Heart left ventricle (tissue), 16 donors: ENCODE measurements around the gene SRSF12. TPM values are rescaled to one million over a fixed set of nuclear protein-coding genes. Genes with fewer than 3 reads are reported as not detected.
A peak's percentile ranks its signal among the peaks of the same experiment; 100 is the strongest.

ENCODE experiments used
- ATAC-seq, 4 donors: fragments of 200-7000 bp; cut with Tn5 transposase; one replicate each; pipeline ENCODE4 v1.9.1; 2020 to 2022; ENCODE audit warnings: moderate library complexity in 4 of 4, mild to moderate bottlenecking in 3 of 4, moderate number of reproducible peaks in 1 of 4
- DNase-seq, 5 donors: peaks; one replicate each; pipeline ENCODE4 v3.0.0-alpha.2; 2020
- H3K27ac ChIP-seq, 12 donors: fragments of 200-600 bp; sonication (generic) in 4 of 12; one replicate each; pipeline versions ENCODE4 v1.5.0 to v1.8.0; 2016 to 2022; ENCODE audit warnings: mild to moderate bottlenecking in 2 of 12
- H3K27me3 ChIP-seq, 9 donors: fragments of 200-600 bp; sonication (generic) in 2 of 9; one replicate each; pipeline versions ENCODE4 v1.5.1 to v1.8.0; 2016 to 2022; ENCODE audit warnings: mild to moderate bottlenecking in 3 of 9
- H3K36me3 ChIP-seq, 9 donors: fragments of 200-600 bp; sonication (generic) in 2 of 9; one replicate each; pipeline versions ENCODE4 v1.5.0 to v1.8.0; 2018 to 2022; ENCODE audit warnings: mild to moderate bottlenecking in 2 of 9
- H3K4me1 ChIP-seq, 12 donors: fragments of 200-600 bp; sonication (generic) in 4 of 12; one replicate each; pipeline versions ENCODE4 v1.5.0 to v1.8.0; 2016 to 2022; ENCODE audit warnings: mild to moderate bottlenecking in 3 of 12
- H3K4me3 ChIP-seq, 12 donors: fragments of 200-600 bp; sonication (generic) in 4 of 12; one replicate each; pipeline versions ENCODE4 v1.5.0 to v1.8.0; 2017 to 2022; ENCODE audit warnings: mild to moderate bottlenecking in 9 of 12, moderate library complexity in 4 of 12
- H3K9me3 ChIP-seq, 12 donors: fragments of 200-600 bp; sonication (generic) in 4 of 12; one replicate each; pipeline versions ENCODE4 v1.5.0 to v1.8.0; 2016 to 2022; ENCODE audit warnings: mild to moderate bottlenecking in 1 of 12
- POLR2A ChIP-seq, 2 donors: fragments of 450-650 bp; IDR thresholded peaks; one replicate each; pipeline ENCODE4 v1.6.1; 2017; ENCODE audit warnings: antibody characterized with exemption in 2 of 2, mild to moderate bottlenecking in 2 of 2, moderate library complexity in 2 of 2
- WGBS, 4 donors: extraction: QIAGEN DNeasy Blood & Tissue Kit in 2 of 4; methylation state at CpG; one replicate each; pipeline versions ENCODE4 v1.1.5 to v1.1.7; 2013 to 2018; 5-methylcytosine and 5-hydroxymethylcytosine counted together
- intact Hi-C, 10 donors: fragments of 100-400 bp; cut with DNase I; formaldehyde crosslinking; loops; one replicate each; pipeline versions ENCODE4 v1.11.1 to v1.14.2; 2022
- polyA plus RNA-seq, 2 donors: library from polyadenylated mRNA; stranded (reverse); fragments of 200-250 nt; gene quantifications; one replicate each; pipeline ENCODE4 v1.2.3, GENCODE V29; 2013
- total RNA-seq, 9 donors: library from RNA; depleted of rRNA in 2 of 9; stranded (reverse); fragments of >200 nt in 2 of 9; fragmentation: NEBNext Ultra II Directional in 3 of 9; extraction: Animal tissue kit (Norgen Biotek cat#: 25700) in 3 of 9; gene quantifications; one replicate each; pipeline versions ENCODE4 v1.1.0 to v1.2.4, GENCODE V29; 2016 to 2023
- TF ChIP-seq, protein P1 (sequence below), 12 donors: fragments of 200-600 bp; sonication (generic) in 4 of 12; IDR thresholded peaks; one replicate each; pipeline versions ENCODE4 v1.5.0 to v1.8.0; 2018 to 2022; ENCODE audit warnings: antibody characterized with exemption in 12 of 12, mild to moderate bottlenecking in 5 of 12
- donor health status: ischemic (EF 13 %, LVEDD 7.1; RV severe dilation, severe dysfunction).
- donor health status: healthy with polysubstance abuse.
- donor health status: DM: no; HTN: yes; CAD: no.
- donor health status: DM: no; HTN: no; CAD: no.
- donor health status: ischemic (EF 25% LVEDD 6.9; RV normal size, moderate dysfunction).
- donor health status: ischemic (EF 25% LVEDD 5.7; RV mildly dilated, moderate dysfunction).
- donor health status: healthy.
- donor health status: DM: yes; HTN: yes; CAD: no.
- donor health status: ischemic (EF 35%, LVEDD 5.7; RV mildly dilated, moderate dysfunction).
- donor health status: nonischemic (EF 11% LVEDD 7.7; RV severe dilation, severe dysfunction).
- donor health status: DM: yes; HTN: yes; CAD: no.
- donor health status: PGD.
- donor health status: ischemic (EF 29% LVEDD 5.4; RV normal size, mild dysfunction).
- donor health status: nonischemic (EF 23%, LVEDD 6.1; RV moderate dilation, normal function).

Gene SRSF12
- total and polyA plus RNA-seq, 11 donors, result 0.14 to 0.48 (median 0.22) TPM; not detected in 5

- Histone ChIP-seq H3K4me1 (peaks cover 0 to 51% (median 38%) of the 10 kb centered on the region in 12 donors), H3K27me3 (no peaks in the 10 kb centered on the region), H3K9me3 (no peaks in the 10 kb centered on the region), H3K36me3 (peaks cover 0 to 48% (median 37%) of the 10 kb centered on the region in 9 donors), H3K27ac (peak overlapping the region in 3 of 12 donors; percentile 19 to 100 (median 34)), H3K4me3 (peak overlapping the region in 6 of 12 donors; percentile 90 to 100 (median 98))
- DNase-seq, result no peak
- TF ChIP-seq, protein P1, sequence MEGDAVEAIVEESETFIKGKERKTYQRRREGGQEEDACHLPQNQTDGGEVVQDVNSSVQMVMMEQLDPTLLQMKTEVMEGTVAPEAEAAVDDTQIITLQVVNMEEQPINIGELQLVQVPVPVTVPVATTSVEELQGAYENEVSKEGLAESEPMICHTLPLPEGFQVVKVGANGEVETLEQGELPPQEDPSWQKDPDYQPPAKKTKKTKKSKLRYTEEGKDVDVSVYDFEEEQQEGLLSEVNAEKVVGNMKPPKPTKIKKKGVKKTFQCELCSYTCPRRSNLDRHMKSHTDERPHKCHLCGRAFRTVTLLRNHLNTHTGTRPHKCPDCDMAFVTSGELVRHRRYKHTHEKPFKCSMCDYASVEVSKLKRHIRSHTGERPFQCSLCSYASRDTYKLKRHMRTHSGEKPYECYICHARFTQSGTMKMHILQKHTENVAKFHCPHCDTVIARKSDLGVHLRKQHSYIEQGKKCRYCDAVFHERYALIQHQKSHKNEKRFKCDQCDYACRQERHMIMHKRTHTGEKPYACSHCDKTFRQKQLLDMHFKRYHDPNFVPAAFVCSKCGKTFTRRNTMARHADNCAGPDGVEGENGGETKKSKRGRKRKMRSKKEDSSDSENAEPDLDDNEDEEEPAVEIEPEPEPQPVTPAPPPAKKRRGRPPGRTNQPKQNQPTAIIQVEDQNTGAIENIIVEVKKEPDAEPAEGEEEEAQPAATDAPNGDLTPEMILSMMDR (IDR thresholded peaks at IDR 0.05), result no peak
- TF ChIP-seq POLR2A (IDR thresholded peaks at IDR 0.05), result no peak
- intact Hi-C loops, result loop anchor here in 9 of 10 donors (5.0 to 10.0 kb wide), 9 partner anchors 47 to 328 kb away; partner anchors contain the start of genes PM20D2 (in 4 of the 9), UBE2J1 (in 3 of the 9) and RRAGD (in 1 of the 9)
- no peak for ATAC-seq
Observed at GRCh38 chr6:89084542-89084941, 33.3 kb downstream of the SRSF12 start.

DNA sequence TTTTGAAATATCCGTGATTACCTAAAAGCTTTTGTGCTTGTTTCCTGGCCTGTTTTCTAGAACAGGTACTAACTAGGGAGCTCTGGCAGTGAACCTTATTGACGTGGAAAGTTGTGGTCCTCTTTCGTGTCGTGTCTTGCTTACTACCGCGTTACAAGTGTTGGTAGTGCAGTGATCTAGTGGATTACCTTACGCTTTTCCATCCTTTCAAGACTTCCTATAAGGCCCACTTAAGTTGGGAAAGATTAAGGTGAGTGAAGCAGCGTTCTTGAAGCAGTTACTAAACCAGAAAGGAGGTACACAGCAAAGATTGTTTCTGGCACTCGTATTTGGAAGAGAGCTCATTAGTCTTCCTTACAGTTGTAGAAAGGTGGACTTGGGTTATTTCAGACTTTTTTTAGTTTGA, 35.4 kb downstream of the SRSF12 start:
- no peaks in the 10 kb centered on the region for H3K9me3 ChIP-seq
- H3K4me3 ChIP-seq, result peak overlapping the region; percentile 33 to 100 (median 93)
- H3K27me3 ChIP-seq, result no peaks in the 10 kb centered on the region
- WGBS, 4 donors, result 0 to 1% (median 1%) methylated on average over 9 of the region's 9 CpGs
- DNase-seq (no peak), ATAC-seq (no peak)
- intact Hi-C loops, result loop anchor here in 9 of 10 donors (5.0 to 10.0 kb wide), 9 partner anchors 45 to 330 kb away; partner anchors contain the start of genes PM20D2 (in 4 of the 9), UBE2J1 (in 3 of the 9) and RRAGD (in 1 of the 9)
- H3K27ac ChIP-seq, result peak overlapping the region; percentile 95 to 100 (median 100)
- no peak for TF ChIP-seq POLR2A (IDR thresholded peaks at IDR 0.05)
- peaks cover 0 to 48% (median 37%) of the 10 kb centered on the region in 9 donors for H3K36me3 ChIP-seq
- peaks cover 0 to 63% (median 34%) of the 10 kb centered on the region in 12 donors for H3K4me1 ChIP-seq

DNA sequence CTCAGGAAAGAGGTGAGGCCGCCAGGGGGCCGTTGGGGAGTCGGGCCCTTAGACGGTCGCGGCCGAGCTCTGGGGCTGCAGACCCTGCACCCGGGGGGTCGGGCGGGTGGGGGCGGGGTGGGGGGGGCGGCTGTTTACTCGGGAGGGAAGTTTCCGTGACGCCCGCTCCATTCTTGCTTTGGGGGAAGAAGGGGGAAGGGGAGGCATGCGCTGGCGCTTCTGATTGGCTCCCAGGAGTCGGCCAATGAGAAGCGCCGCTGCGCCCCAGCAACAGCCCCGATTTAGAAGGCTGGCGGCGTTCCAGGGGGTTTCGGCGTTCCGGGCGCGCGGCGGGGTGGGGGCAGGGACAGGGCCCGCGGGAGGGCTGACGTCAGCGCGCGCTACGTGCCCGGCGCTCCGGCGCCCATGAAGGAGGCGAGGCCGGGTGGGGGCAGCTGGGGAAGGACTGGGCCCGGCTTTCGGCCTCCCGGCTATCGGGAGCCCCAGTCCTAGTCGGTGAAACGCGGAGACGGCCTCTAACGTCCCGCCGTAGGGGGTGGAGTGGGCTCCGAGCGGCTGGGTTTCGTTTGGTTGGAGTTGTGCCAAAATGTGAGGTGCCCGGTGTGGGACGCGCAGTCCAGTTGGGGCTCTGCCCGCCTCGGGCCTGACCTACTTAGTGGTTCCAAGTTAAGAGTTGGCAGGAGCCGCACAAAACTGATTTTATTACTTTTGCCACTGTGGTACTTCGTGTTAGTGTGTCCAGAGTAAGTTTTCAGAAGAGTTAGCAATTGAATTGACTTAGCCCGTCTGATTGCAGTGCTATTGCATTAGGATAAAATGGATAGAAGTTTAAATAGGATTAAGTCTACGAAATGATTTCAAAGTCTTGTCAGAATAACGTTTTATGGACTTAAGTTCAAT, 36.2 kb downstream of the SRSF12 start:
- WGBS, 4 donors, result 0 to 1% (median 0%) methylated on average over 26 to 69 of the region's 69 CpGs
- H3K27me3 ChIP-seq, result no peaks in the 10 kb centered on the region
- TF ChIP-seq, protein P1 (IDR thresholded peaks at IDR 0.05), result no peak
- TF ChIP-seq POLR2A (IDR thresholded peaks at IDR 0.05), result peak in 1 of 2 donors; percentile 70
- H3K4me3 ChIP-seq, result peak overlapping the region; percentile 68 to 100 (median 95)
- DNase-seq (peak; percentile 99 to 100 (median 100)), ATAC-seq (peak; percentile 75 to 87 (median 82))
- H3K9me3 ChIP-seq, result no peaks in the 10 kb centered on the region
- H3K36me3 ChIP-seq, result peaks cover 0 to 43% (median 36%) of the 10 kb centered on the region in 9 donors
- peaks cover 0 to 56% (median 32%) of the 10 kb centered on the region in 12 donors for H3K4me1 ChIP-seq
- H3K27ac ChIP-seq, result peak overlapping the region; percentile 95 to 100 (median 100)
- intact Hi-C loops, result loop anchor here in 9 of 10 donors (2.0 to 10.0 kb wide), 13 partner anchors 37 to 331 kb away; partner anchors contain the start of genes PM20D2 (in 4 of the 9), UBE2J1 (in 3 of the 9) and RRAGD (in 1 of the 9)

DNA sequence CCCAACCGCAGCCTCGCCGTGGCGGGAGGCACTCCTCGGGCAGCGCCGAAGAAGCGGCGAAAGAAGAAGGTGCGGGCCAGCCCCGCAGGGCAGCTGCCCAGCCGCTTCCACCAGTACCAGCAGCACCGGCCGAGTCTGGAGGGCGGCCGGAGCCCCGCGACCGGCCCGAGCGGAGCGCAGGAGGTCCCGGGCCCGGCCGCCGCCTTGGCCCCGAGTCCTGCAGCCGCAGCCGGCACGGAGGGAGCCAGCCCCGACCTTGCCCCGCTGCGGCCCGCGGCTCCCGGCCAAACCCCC, 36.8 kb downstream of the SRSF12 start:
- intact Hi-C loops, result loop anchor here in 9 of 10 donors (2.0 to 10.0 kb wide), 13 partner anchors 36 to 331 kb away; partner anchors contain the start of genes PM20D2 (in 4 of the 9), UBE2J1 (in 3 of the 9) and RRAGD (in 1 of the 9)
- ATAC-seq (peak in 2 of 4 donors; percentile 7 to 13), DNase-seq (peak in 1 of 5 donors; percentile 36)
- no peak for TF ChIP-seq POLR2A (IDR thresholded peaks at IDR 0.05)
- TF ChIP-seq, protein P1 (IDR thresholded peaks at IDR 0.05), result no peak
- H3K27me3 ChIP-seq, result no peaks in the 10 kb centered on the region
- WGBS, 4 donors, result 0 to 1% (median 0%) methylated on average over 28 to 36 of the region's 36 CpGs; no CpG with 5 or more reads in 1 of the 4 donors
- peaks cover 0 to 39% (median 30%) of the 10 kb centered on the region in 9 donors for H3K36me3 ChIP-seq
- peak overlapping the region; percentile 95 to 100 (median 100) for H3K27ac ChIP-seq
- H3K4me1 ChIP-seq, result peaks cover 0 to 50% (median 30%) of the 10 kb centered on the region in 12 donors
- peak overlapping the region; percentile 68 to 100 (median 95) for H3K4me3 ChIP-seq
- H3K9me3 ChIP-seq, result no peaks in the 10 kb centered on the region
